Stimulated activated CD4-positive, alpha-beta T cell treated with anti-CD3 and anti-CD28 coated beads, Interleukin-15, amount 100 ng/mL, for 48 hours (primary cell): ENCODE measurements around the gene ACSS1.

Experiments
- DNase-seq, 2 donors: peaks; one replicate each; pipeline ENCODE4 v3.0.0-alpha.2; 2020; ENCODE audit warnings: low read depth in 2 of 2

ACSS1 gene

DNA sequence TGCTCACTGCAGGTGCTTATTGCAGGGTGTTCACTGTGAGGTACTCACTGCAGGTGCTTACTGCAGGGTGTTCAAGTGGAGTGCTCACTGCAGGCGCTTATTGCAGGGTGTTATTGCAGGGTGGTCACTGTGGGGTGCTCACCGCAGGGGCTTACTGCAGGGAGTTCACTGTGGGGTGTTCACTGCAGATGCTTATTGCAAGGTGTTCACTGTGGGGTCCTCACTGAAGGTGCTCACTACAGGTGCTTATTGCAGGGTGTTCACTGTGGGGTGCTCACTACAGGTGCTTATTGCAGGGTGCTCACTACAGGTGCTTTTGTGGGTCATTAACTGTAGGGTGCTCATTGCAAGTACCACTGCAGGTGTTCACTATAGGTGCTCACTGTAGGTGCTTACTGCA is 85.6 kb downstream of the ACSS1 start:
- DNase-seq, result no peak

GRCh38 chr20:24971376-24972101 is 86.4 kb downstream of the ACSS1 start:
- DNase-seq, result no peak

GRCh38 chr20:24970754-24971153 is 87.2 kb downstream of the ACSS1 start:
- no peak for DNase-seq

- DNase-seq, result no peak
Observed at GRCh38 chr20:24970030-24970553, 87.8 kb downstream of the ACSS1 start.

DNA sequence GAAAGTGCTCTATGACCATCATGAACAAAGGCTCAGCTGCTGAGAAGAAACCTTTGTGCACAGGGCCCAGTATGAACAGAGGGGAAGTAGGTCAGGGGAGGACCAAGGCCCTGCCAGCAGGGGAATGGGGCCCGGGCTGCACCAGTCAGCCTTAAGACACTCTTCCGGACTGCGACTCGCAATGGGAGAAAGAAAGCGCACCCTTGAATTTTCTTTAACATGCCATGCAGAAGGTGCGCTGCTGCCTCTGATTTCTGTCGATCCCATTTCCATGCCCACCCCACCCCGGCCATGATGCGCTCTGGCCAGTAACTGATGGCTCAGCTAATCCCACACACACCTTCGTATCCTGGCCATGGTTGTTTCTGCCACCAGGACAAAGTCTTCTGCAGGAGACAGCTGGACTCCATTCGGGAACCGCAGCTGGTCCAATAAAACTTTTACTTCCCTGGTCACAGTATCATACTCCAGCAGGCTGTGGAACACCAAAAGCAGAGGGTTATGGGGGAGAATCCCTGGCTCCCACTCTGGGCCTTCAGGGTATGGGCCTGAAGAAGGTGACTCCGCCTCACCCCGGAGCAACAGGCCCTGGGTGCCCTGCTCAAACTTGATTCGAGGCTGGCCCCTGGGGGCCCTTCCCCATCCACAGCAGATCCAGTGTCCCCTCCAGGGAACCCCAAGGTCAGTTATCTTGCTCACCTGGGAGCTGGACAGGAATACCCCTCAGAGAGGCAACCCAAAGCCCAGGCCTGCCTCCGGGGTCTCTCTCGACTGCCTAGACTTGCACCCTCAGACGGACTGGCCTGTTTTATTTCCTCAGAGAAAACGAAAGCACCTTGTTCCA is 88.5 kb downstream of the ACSS1 start:
- DNase-seq, result no peak

DNA sequence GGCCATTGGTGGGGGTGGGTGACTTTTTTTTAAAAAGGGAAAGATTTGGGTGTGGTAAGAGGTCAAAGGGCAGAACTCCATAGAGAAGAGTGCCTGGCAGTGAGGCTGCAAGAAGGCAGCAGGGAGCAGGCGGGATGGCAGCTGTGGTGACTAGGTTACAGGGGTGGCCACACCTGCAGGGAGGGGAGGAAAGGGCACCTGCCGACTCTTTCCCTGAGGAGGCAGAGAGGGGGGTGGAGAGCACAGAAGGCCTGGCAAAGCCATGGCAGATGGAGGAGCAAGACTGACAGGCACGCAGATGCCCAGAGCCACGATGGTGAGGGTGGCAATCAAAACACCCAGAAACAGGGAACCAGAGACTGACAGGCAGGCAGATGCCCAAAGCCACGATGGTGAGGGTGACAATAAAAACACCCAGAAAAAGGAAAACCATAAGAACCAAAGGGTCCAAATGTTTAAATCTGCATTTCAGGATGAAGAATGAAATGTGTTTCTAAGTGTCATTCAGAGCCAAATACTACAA is 89.6 kb downstream of the ACSS1 start:
- no peak for DNase-seq

DNA sequence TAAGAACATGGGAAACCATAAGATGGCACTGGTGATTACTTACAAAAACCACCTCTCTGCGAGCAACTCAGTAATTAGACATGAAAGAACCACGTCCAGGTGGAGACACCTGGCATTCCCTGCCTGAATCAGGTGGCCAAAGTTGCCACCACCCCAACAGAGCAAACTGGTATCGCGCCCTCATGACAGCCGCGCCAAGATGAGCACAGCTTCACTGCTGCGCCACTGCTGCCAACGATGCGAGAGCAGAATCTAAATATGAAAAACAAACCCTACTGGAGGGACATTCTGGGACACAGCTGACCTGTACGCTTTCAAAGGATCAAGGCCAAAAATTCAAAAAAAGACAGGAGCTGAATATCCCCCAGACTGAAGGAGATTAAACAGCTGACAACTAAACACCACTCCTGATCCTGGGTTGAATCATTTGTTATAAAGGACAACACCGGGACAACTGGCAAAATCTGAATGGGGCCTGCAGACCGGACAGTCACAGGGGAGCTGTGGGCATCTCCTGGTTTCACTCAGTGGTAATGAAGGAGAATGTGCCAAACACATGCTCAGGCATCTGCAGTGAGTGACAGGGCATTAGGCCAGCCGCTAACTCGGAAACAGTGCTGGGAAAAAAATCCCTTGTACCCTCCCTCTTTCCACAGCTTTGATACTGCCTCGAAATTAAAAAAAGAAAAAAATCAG is 91.5 kb downstream of the ACSS1 start:
- no peak for DNase-seq

GRCh38 chr20:24965065-24965919 is 92.6 kb downstream of the ACSS1 start:
- DNase-seq, result no peak

DNA sequence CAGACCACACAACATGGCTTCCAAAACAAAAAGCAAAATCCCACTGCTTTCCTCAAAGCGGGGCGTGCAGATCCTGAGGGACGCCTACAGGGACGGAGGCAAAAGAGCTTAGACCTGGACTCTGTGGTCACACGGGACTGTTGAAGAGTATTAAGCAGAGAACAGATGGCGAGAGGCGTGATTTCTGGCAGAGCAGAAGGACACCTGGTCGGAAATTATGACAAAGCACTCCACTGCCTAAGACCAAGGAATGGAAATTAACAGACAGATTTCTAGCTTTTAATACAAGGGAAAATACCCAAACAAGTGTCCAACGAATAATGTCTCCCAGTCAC is 93.5 kb downstream of the ACSS1 start:
- DNase-seq, result no peak

- DNase-seq, result no peak
Observed at GRCh38 chr20:24963672-24964505, 94.0 kb downstream of the ACSS1 start.

- DNase-seq, result no peak
Observed at GRCh38 chr20:24962510-24962909, 95.4 kb downstream of the ACSS1 start.

GRCh38 chr20:24962182-24962492 is 95.8 kb downstream of the ACSS1 start:
- no peak for DNase-seq

DNA sequence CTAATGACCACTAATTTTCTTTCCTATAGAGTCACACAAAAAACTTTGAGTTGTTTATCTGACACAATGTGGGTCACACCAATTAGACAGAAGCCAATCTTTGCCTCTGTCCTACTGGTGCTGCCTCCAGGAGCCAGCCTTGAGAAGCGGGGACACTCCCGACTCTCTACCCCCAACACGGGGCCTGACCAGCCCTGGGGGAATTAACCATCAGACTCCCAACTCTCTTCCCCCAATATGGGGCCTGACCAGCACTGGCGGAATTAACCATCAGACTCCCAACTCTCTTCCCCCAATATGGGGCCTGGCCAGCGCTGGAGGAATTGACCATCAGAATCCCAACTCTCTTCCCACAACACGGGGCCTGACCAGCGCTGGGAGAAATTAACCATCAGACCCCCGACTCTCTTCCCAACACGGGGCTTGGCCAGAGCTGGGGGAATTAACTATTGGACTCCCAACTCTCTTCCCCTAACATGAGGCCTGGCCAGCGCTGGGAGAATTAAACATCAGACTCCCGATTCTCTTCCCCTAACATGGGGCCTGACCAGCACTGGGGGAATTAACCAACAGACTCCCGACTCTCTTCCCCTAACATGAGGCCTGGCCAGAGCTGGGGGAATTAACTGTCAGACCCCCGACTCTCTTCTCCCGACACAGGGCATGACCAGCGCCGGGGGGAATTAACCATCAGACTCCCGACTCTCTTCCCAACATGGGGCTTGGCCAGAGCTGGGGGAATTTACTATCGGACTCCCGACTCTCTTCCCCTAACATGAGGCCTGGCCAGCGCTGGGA is 96.4 kb downstream of the ACSS1 start:
- no peak for DNase-seq

DNA sequence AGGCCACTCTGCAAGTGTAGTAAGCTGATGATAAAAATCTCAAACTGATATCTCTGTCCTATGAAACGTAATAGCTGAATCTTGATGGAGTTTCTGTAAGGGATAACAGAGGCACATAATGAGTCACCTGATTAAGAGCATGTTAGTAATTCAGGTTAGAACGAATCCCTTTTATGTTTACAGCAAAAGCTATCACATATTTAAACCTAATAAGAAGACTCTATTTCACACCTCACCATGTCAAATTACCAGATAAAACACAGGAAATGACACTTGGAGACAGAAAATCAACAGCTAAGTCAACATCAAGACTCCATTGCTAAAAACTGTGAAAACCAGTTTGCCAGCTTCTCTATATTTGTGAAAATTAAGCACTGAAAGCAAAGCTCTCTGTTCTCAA is 97.1 kb downstream of the ACSS1 start:
- DNase-seq, result no peak

DNA sequence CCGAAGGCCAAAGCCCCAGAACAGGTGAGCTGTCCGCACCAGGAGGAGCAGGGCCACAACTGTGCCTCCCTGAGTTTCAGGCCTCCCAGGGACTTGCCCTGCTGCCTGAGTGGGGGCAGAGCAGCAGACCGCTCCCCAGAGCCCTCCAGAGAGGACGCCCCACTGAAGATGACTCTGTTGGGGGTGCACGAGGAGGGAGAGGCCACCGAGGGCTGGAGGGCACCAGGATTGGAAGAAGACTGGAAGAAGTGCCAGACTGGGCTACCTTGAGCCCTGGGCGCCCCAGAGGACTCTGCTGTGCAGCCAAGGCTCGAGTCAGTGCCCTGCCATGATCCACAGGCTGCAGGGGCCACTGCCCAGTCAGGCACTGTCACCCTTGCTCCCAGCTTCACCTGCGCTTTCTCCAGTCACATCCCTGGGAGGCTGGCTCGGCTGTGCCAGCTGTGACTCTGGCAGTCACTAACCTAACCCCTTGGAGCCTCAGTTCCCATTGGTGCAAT is 97.6 kb downstream of the ACSS1 start:
- no peak for DNase-seq

DNA sequence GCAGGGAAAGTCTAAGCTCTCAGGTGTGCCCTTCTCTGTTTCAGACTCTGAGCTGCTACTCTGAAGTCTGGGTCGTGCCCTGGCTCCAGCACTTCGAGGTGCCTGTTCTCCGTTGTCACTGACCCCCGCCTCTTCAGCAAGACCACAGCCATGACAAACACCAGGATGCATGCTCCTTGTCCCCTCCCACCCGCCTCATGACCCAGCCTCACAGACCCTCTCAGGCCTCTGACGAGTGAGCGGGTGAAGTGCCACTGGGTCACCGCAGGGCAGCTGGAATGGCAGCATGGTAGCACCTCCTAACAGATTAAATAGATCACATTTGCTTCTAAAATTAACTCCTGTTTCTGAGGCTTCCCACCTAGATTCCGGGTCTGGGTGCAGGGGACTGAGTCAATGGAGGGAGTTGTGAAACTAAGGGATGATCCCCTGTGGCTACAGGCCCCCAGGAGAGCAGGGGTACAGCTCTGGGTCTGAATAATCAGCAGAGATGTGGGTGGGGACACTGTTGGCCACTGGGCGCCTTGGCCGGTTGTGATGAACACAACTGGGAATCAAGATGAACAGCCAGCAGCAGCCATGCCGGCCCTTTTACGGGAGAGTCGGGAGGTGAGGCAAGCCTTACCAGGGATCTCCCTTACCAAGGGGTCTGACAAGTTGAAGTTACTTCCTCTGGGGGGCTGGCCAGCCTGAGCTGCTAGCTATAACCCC is 98.2 kb downstream of the ACSS1 start:
- no peak for DNase-seq

- DNase-seq, result no peak
Observed at GRCh38 chr20:24958506-24959385, 99.2 kb downstream of the ACSS1 start.
